ENCODE measurements around the gene ISLR. TPM values are rescaled to one million over a fixed set of nuclear protein-coding genes. Genes with fewer than 3 reads are reported as not detected.

Gene ISLR
- polyA plus RNA-seq, 1 donor (not counting 4 experiments of a cell fraction or from before 2014, with no cell fraction given) = not detected

DNA sequence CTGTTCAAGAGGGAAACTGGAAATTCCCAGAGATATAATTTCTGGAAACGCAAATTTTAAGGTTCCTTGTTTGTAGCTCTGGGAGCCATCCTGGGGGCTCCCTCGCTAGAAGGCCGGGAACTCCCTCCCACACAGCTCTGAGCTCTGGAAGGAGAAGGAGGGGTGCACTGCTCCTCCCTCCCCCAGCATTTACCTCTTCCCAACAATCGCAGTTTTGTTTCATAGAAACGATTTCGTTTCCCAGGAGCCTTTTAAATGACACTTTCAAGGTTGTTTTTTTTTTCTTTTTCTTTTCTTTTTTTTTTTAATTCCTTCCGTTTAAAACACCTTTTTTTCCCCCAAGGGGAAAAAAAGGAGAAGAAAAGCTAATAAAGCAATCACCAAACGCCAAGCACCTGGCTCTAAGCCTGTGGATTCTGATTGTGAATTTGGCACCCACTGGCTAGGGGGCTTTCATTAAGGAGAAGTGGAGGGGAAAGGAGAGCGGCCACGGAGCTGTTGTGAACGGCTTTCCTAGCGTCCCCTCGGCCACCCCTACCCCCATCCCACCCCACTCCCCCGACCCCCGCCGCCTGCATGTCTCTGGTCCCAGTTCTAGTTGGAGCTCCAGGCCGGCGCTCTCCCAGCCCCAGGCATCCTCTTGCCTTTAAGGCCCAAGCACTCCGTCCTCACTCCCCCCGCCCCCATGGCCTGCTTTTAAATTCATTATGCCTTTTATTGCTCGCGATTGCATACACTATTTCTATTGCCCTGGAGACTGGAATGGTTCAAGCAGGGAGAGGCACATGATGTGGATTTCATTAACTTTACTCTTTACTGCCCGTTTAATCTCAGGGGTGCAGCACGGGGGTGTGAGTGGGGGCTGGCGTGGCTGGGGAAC lies 49.0 kb downstream of the ISLR start:
- FAIRE-seq (no peak), DNase-seq (ENCODE audit: low read depth, low spot score) (no peak)
- no peaks in the 10 kb centered on the region for H3K36me3 ChIP-seq (ENCODE audit: control insufficient read depth in 2 of 2, extremely low read depth in 1 of 2, insufficient read depth in 2 of 2, low read length in 2 of 2)
- H3K27ac ChIP-seq (ENCODE audit: control insufficient read depth, insufficient read depth, low read length) = no peak overlapping the region
- no peak overlapping the region for H3K4me3 ChIP-seq (ENCODE audit: control insufficient read depth in 2 of 3, extremely low read depth in 1 of 3, insufficient read depth in 2 of 3, low read depth in 1 of 3, low read length in 3 of 3)
- TF ChIP-seq EZH2 (IDR thresholded peaks at IDR 0.05; ENCODE audit: low read length) = no peak
- TF ChIP-seq, protein P1, sequence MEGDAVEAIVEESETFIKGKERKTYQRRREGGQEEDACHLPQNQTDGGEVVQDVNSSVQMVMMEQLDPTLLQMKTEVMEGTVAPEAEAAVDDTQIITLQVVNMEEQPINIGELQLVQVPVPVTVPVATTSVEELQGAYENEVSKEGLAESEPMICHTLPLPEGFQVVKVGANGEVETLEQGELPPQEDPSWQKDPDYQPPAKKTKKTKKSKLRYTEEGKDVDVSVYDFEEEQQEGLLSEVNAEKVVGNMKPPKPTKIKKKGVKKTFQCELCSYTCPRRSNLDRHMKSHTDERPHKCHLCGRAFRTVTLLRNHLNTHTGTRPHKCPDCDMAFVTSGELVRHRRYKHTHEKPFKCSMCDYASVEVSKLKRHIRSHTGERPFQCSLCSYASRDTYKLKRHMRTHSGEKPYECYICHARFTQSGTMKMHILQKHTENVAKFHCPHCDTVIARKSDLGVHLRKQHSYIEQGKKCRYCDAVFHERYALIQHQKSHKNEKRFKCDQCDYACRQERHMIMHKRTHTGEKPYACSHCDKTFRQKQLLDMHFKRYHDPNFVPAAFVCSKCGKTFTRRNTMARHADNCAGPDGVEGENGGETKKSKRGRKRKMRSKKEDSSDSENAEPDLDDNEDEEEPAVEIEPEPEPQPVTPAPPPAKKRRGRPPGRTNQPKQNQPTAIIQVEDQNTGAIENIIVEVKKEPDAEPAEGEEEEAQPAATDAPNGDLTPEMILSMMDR (optimal IDR thresholded peaks at IDR 0.05 in 1 of 3, IDR thresholded peaks at IDR 0.05 in 1 of 3, conservative IDR thresholded peaks at IDR 0.05 in 1 of 3; ENCODE audit: extremely low read depth in 1 of 3, insufficient read depth in 2 of 3, low read length in 3 of 3) = no peak
- dilution Hi-C loops (cut with MboI; ENCODE audit: extremely low pct_ligation_motif_present, low sequenced_read_pairs) = no loop called here
- H3K4me1 ChIP-seq (ENCODE audit: control insufficient read depth, extremely low read depth, insufficient read depth, low read length) = no peaks in the 10 kb centered on the region
- no peaks in the 10 kb centered on the region for H3K79me2 ChIP-seq (ENCODE audit: control insufficient read depth, insufficient read depth, low read length)
- H2AFZ ChIP-seq (ENCODE audit: control insufficient read depth, low read length) = no peak overlapping the region
- no peaks in the 10 kb centered on the region for H3K9me3 ChIP-seq (ENCODE audit: control insufficient read depth, low read depth, low read length)
- no peak overlapping the region for H3K9ac ChIP-seq (ENCODE audit: control insufficient read depth, extremely low read depth, insufficient read depth, low read length)
- H3K9me1 ChIP-seq (ENCODE audit: control insufficient read depth, extremely low read depth, insufficient read depth, low read length) = no peaks in the 10 kb centered on the region
- H3K4me2 ChIP-seq (ENCODE audit: control insufficient read depth, extremely low read depth, insufficient read depth, low read depth, low read length) = no peak overlapping the region
- peaks cover 57% of the 10 kb centered on the region for H3K27me3 ChIP-seq (ENCODE audit: control insufficient read depth, extremely low read depth, insufficient read depth, low read length)
- no peaks in the 10 kb centered on the region for H4K20me1 ChIP-seq (ENCODE audit: control insufficient read depth, extremely low read depth, insufficient read depth, low read length)

DNA sequence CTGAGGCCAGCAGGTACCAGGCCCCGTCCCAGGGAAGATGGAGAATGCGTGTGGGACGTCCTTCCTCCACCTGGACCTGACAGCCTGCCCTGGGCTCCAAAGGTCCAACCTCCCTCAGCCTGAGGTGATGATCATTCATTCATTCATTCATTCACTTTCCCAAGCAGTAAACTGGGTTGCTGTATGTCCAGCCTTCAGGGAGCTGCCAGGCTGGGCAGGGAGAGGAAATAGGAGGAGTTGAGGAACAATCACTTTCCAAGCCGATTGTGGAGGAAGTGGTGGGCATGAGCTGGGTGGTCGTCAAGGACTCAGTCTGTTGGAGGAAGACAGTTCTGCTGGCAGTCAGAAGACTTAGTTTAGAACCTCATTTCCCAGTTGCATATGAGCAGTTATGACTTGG lies 52.4 kb downstream of the ISLR start:
- Histone ChIP-seq H2AFZ (ENCODE audit: control insufficient read depth, low read length) (no peak overlapping the region), H3K4me1 (ENCODE audit: control insufficient read depth, extremely low read depth, insufficient read depth, low read length) (no peaks in the 10 kb centered on the region), H3K9me1 (ENCODE audit: control insufficient read depth, extremely low read depth, insufficient read depth, low read length) (no peaks in the 10 kb centered on the region), H3K27ac (ENCODE audit: control insufficient read depth, insufficient read depth, low read length) (no peak overlapping the region), H3K9ac (ENCODE audit: control insufficient read depth, extremely low read depth, insufficient read depth, low read length) (no peak overlapping the region), H3K27me3 (ENCODE audit: control insufficient read depth, extremely low read depth, insufficient read depth, low read length) (peaks cover 67% of the 10 kb centered on the region), H3K36me3 (ENCODE audit: control insufficient read depth in 2 of 2, extremely low read depth in 1 of 2, insufficient read depth in 2 of 2, low read length in 2 of 2) (no peaks in the 10 kb centered on the region), H3K79me2 (ENCODE audit: control insufficient read depth, insufficient read depth, low read length) (no peaks in the 10 kb centered on the region), H3K4me3 (ENCODE audit: control insufficient read depth in 2 of 3, extremely low read depth in 1 of 3, insufficient read depth in 2 of 3, low read depth in 1 of 3, low read length in 3 of 3) (no peak overlapping the region), H3K9me3 (ENCODE audit: control insufficient read depth, low read depth, low read length) (no peaks in the 10 kb centered on the region), H3K4me2 (ENCODE audit: control insufficient read depth, extremely low read depth, insufficient read depth, low read depth, low read length) (no peak overlapping the region), H4K20me1 (ENCODE audit: control insufficient read depth, extremely low read depth, insufficient read depth, low read length) (no peaks in the 10 kb centered on the region)
- no peak for DNase-seq (ENCODE audit: low read depth, low spot score)
- no peak for FAIRE-seq
- TF ChIP-seq, protein P1 (optimal IDR thresholded peaks at IDR 0.05 in 1 of 3, IDR thresholded peaks at IDR 0.05 in 1 of 3, conservative IDR thresholded peaks at IDR 0.05 in 1 of 3; ENCODE audit: extremely low read depth in 1 of 3, insufficient read depth in 2 of 3, low read length in 3 of 3) = no peak
- no peak for TF ChIP-seq EZH2 (IDR thresholded peaks at IDR 0.05; ENCODE audit: low read length)
- dilution Hi-C loops (cut with MboI; ENCODE audit: extremely low pct_ligation_motif_present, low sequenced_read_pairs) = no loop called here

Small RNA genes within 50 kb of the gene (small RNA-seq; reads per million reads assigned to genes)
- gene RF00017 (ENCODE audit: insufficient read length in 3 of 3, low read depth in 3 of 3, low replicate concordance in 1 of 3) = 0 reads per million in 3 experiments

Other genes starting within 250 kb of the ISLR start
- gene LOXL1, start 247.2 kb upstream of the ISLR start, polyA plus RNA-seq = 8.8 to 14.8 TPM (median 9.2 TPM) in 3 replicates
- gene STOML1, start 181.4 kb upstream of the ISLR start, polyA plus RNA-seq = 7.0 to 12.9 TPM (median 9.4 TPM) in 3 replicates
- 20.5 to 44.3 TPM (median 24.9 TPM) in 3 replicates for gene PML, start 179.0 kb upstream of the ISLR start, polyA plus RNA-seq
- gene GOLGA6A, start 91.2 kb upstream of the ISLR start, polyA plus RNA-seq = not detected in 3 replicates
- not detected in 3 replicates for gene ISLR2, start 43.1 kb upstream of the ISLR start, polyA plus RNA-seq
- gene STRA6, start 29.1 kb downstream of the ISLR start, polyA plus RNA-seq = 0.09 TPM in 1 of 3 replicates, not detected in the others
- gene CCDC33, start 62.6 kb downstream of the ISLR start, polyA plus RNA-seq = not detected in 3 replicates
- gene CYP11A1, start 193.9 kb downstream of the ISLR start, polyA plus RNA-seq = 0.27 TPM in 1 of 3 replicates, not detected in the others

Measured in keratinocyte (primary cell).